Fibroblast of lung (primary cell): ENCODE results near the gene TNRC6A. TPM values are rescaled to one million over a fixed set of nuclear protein-coding genes. Genes with fewer than 3 reads are reported as not detected.
"Not testable (repeated sequence)": the region's sequence is repeated elsewhere in the genome, so short reads cannot be mapped to it uniquely, and the experiment has no call there.

Experiments used
- DNase-seq, 2 donors: peaks; one replicate each; pipeline versions ENCODE4 v3.0.0 to v3.0.0-alpha.2; 2010; ENCODE audit warnings: low read depth in 2 of 2
- H2AFZ ChIP-seq: 2 replicates; pipeline ENCODE4 v1.5.1; 2012; ENCODE audit warnings: low read length, control low read depth, inconsistent platforms
- H3K27ac ChIP-seq: 2 replicates; pipeline ENCODE4 v1.5.1; 2011; ENCODE audit warnings: low read length, control low read depth; ENCODE audit not compliant: insufficient read depth
- H3K27me3 ChIP-seq: 2 replicates; pipeline ENCODE4 v1.5.1; 2011; ENCODE audit warnings: mild to moderate bottlenecking, low read length; ENCODE audit not compliant: control insufficient read depth, insufficient read depth
- H3K36me3 ChIP-seq: 2 replicates; pipeline ENCODE4 v1.5.1; 2011; ENCODE audit warnings: low read length; ENCODE audit not compliant: control insufficient read depth, insufficient read depth
- H3K4me1 ChIP-seq: 2 replicates; pipeline ENCODE4 v1.5.1; 2011; ENCODE audit warnings: low read length; ENCODE audit not compliant: control insufficient read depth, insufficient read depth; ENCODE audit errors: extremely low read depth
- H3K4me2 ChIP-seq: 2 replicates; pipeline ENCODE4 v1.5.1; 2011; ENCODE audit warnings: low read length, control low read depth; ENCODE audit not compliant: insufficient read depth; ENCODE audit errors: extremely low read depth
- H3K4me3 ChIP-seq, 4 experiments: fragments of 200-600 bp in 1 of 4; sonication (generic) in 1 of 4; replicated peaks in 1 of 4; 2 replicates each; pipeline ENCODE4 v1.5.1; 2011 to 2016; ENCODE audit warnings: low read length in 4 of 4, low read depth in 3 of 4, mild to moderate bottlenecking in 3 of 4, control low read depth in 2 of 4, inconsistent platforms in 1 of 4, mixed read lengths in 1 of 4; ENCODE audit not compliant: insufficient read depth in 1 of 4; ENCODE audit errors: control extremely low read depth in 1 of 4
- H3K79me2 ChIP-seq: 2 replicates; pipeline ENCODE4 v1.5.1; 2012; ENCODE audit warnings: mild to moderate bottlenecking, low read length, inconsistent platforms; ENCODE audit not compliant: control insufficient read depth, insufficient read depth
- H3K9ac ChIP-seq: 2 replicates; pipeline ENCODE4 v1.5.1; 2011; ENCODE audit warnings: mild to moderate bottlenecking, low read length, control low read depth; ENCODE audit not compliant: insufficient read depth
- H3K9me3 ChIP-seq: 2 replicates; pipeline ENCODE4 v1.5.1; 2012; ENCODE audit warnings: low read depth, low read length; ENCODE audit not compliant: control insufficient read depth, insufficient read depth
- H4K20me1 ChIP-seq: 2 replicates; pipeline ENCODE4 v1.5.1; 2011; ENCODE audit warnings: low read length; ENCODE audit not compliant: control insufficient read depth, insufficient read depth; ENCODE audit errors: extremely low read depth
- EZH2 ChIP-seq: IDR thresholded peaks from 2 replicates; pipeline ENCODE4 v1.5.1; 2012; ENCODE audit warnings: low read length, control low read depth, mild to moderate bottlenecking; ENCODE audit errors: missing control alignments
- polyA plus RNA-seq, 2 donors: library from polyadenylated mRNA; depleted of rRNA in 1 of 2; stranded (reverse) in 1 of 2; unstranded in 1 of 2; fragments of >200 nt; gene quantifications; 2 replicates each; pipeline ENCODE4 v1.2.1, GENCODE V29; 2011 to 2012; ENCODE audit warnings: missing spikeins in 1 of 2
- total RNA-seq: library from RNA; depleted of rRNA; stranded (reverse); fragments of >200 nt; gene quantifications from 2 replicates; pipeline ENCODE4 v1.2.1, GENCODE V29; 2014
- TF ChIP-seq, protein P1 (sequence below), 2 donors: IDR thresholded peaks in 1 of 2; conservative IDR thresholded peaks in 1 of 2; 1 replicate in 1 of 2; 2 replicates in 1 of 2; pipeline ENCODE4 v1.5.1; 2011 to 2012; ENCODE audit warnings: low read length in 2 of 2, control low read depth in 1 of 2, inconsistent platforms in 1 of 2, low read depth in 1 of 2, mild to moderate bottlenecking in 1 of 2

TNRC6A gene
- total and polyA plus RNA-seq, 2 donors (not counting 1 experiment from before 2014, with no cell fraction given) = 49.4 to 51.5 TPM

DNA sequence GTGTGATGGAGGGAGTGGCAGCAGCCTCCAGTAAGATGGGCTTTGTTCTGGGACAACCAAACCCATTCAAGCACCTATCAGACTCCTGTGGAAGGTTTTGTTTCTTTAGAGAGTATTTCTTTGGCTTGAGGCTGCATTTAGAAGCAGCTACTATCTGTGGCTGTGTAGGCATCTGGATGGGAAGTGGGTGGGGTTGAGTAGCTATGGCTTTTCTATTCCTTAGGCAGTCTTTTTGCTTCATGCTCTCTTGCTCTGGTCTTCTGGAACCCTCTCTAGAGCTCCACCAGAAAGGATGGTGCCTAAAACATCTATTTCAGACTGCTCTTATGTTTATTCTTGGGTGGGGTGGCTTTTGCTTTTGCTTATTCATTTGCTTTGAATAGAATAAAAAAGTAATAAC lies 19.9 kb downstream of the TNRC6A start:
- peaks cover 2% of the 10 kb centered on the region for H4K20me1 ChIP-seq

DNA sequence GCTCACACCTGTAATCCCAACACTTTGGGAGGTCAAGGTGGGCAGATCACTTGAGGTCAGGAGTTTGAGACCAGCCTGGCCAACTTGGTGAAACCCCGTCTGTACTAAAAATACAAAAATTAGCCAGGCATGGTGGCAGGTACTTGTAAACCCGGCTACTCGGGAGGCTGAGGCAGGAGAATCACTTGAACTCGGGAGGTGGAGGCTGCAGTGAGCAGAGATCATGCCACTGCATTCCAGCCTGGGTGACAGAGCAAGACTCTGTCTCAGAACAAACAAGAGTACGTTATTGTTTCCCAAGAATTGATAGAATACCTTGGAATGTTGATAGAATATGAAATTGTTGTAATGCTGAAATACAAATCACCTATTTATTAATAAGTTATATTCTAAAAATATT lies 20.4 kb downstream of the TNRC6A start:
- H3K27ac ChIP-seq, H3K4me2 ChIP-seq, H2AFZ ChIP-seq, H3K36me3 ChIP-seq, H3K4me3 ChIP-seq, H3K9me3 ChIP-seq, H4K20me1 ChIP-seq, DNase-seq, H3K27me3 ChIP-seq, H3K9ac ChIP-seq: not testable (repeated sequence)
- Histone ChIP-seq H3K4me1 (peaks cover 21% of the 10 kb centered on the region), H3K79me2 (peaks cover 93% of the 10 kb centered on the region)

More for the DNA sequence above, 19.9 kb downstream of the TNRC6A start:
- no peak for TF ChIP-seq EZH2
- TF ChIP-seq, protein P1, sequence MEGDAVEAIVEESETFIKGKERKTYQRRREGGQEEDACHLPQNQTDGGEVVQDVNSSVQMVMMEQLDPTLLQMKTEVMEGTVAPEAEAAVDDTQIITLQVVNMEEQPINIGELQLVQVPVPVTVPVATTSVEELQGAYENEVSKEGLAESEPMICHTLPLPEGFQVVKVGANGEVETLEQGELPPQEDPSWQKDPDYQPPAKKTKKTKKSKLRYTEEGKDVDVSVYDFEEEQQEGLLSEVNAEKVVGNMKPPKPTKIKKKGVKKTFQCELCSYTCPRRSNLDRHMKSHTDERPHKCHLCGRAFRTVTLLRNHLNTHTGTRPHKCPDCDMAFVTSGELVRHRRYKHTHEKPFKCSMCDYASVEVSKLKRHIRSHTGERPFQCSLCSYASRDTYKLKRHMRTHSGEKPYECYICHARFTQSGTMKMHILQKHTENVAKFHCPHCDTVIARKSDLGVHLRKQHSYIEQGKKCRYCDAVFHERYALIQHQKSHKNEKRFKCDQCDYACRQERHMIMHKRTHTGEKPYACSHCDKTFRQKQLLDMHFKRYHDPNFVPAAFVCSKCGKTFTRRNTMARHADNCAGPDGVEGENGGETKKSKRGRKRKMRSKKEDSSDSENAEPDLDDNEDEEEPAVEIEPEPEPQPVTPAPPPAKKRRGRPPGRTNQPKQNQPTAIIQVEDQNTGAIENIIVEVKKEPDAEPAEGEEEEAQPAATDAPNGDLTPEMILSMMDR (conservative IDR thresholded peaks at IDR 0.05 in 1 of 2, IDR thresholded peaks at IDR 0.05 in 1 of 2; ENCODE audit: low read depth in 1 of 2, low read length in 2 of 2) = no peak
- Histone ChIP-seq H3K9me3 (no peaks in the 10 kb centered on the region), H2AFZ (no peak overlapping the region), H3K9ac (no peak overlapping the region), H3K4me3 (no peak overlapping the region), H3K36me3 (no peaks in the 10 kb centered on the region), H3K4me1 (peaks cover 21% of the 10 kb centered on the region), H3K79me2 (peaks cover 95% of the 10 kb centered on the region), H3K27ac (no peak overlapping the region), H3K4me2 (no peak overlapping the region), H3K27me3 (no peaks in the 10 kb centered on the region)
- no peak for DNase-seq

DNA sequence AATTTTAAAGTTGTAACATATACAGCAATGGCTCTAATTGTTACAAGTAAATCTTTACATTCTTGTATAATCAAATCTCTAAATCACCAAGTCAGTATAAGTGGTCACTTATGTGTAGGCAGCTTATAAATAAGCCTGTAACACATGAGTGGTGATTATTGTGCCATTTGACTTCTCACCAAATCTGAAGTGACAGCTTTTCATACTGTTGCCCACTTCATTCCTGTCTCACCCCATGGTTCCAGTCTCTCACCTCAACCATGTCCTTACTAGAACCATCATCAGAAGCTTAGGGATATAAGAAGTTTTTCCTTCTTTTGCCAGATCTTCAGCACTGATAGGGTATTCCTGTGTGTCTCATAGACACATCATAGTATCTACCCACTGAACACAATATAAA lies 23.5 kb downstream of the TNRC6A start:
- H4K20me1 ChIP-seq = no peaks in the 10 kb centered on the region
- H2AFZ ChIP-seq = no peak overlapping the region
- no peak overlapping the region for H3K27ac ChIP-seq
- DNase-seq = no peak
- TF ChIP-seq EZH2 = no peak
- TF ChIP-seq, protein P1 (conservative IDR thresholded peaks at IDR 0.05 in 1 of 2, IDR thresholded peaks at IDR 0.05 in 1 of 2; ENCODE audit: low read depth in 1 of 2, low read length in 2 of 2) = no peak
- no peaks in the 10 kb centered on the region for H3K9me3 ChIP-seq
- peaks cover 2% of the 10 kb centered on the region for H3K36me3 ChIP-seq
- no peak overlapping the region for H3K4me2 ChIP-seq
- H3K27me3 ChIP-seq = no peaks in the 10 kb centered on the region
- H3K79me2 ChIP-seq = peaks cover 84% of the 10 kb centered on the region
- no peak overlapping the region for H3K9ac ChIP-seq
- H3K4me1 ChIP-seq = peaks cover 9% of the 10 kb centered on the region
- H3K4me3 ChIP-seq = no peak overlapping the region
